Measurements from ENCODE around the gene HTT.

Gene HTT

DNA sequence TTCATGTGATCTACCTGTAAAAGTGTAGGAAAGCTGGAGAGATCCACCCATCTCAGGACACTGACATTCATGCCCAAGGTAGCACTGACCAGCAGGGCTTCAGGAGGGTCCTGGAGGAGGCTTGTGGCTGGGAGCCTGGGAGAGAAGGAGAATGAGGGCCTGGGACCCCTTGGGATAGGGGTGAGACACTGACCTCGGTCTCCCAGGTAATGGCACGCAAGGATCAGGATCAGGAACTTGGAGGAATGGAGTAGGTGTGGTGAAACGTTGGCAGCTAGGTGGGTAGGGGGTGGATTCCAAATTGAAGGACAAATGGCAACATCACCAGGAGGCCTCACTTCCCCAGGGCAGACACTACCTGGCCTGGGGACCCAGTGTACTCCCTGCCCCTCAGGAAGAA lies 206.0 kb downstream of the HTT start:
- no peak for DNase-seq

DNA sequence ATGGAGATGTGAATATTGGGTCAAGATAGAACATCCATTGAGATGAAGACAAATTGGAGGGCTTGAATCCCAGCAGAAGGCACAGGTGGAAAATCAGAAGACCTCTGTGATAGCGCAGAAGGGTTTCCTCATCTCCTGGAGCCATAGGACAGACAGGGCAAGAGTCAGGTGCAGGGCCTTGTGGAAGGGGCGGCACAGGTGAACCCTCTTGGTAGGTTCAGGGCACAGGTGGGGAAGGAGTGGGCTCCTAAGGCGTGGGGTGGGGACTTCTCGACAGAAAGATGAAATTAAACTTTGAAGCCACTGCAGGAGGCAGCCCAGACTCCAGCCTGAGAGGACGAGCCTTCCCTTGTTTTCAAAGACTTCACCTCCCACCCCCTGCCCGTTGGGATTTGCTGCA lies 209.0 kb downstream of the HTT start:
- DNase-seq: no peak

GRCh38 chr4:3283916-3284315 lies 209.4 kb downstream of the HTT start:
- DNase-seq: no peak

DNA sequence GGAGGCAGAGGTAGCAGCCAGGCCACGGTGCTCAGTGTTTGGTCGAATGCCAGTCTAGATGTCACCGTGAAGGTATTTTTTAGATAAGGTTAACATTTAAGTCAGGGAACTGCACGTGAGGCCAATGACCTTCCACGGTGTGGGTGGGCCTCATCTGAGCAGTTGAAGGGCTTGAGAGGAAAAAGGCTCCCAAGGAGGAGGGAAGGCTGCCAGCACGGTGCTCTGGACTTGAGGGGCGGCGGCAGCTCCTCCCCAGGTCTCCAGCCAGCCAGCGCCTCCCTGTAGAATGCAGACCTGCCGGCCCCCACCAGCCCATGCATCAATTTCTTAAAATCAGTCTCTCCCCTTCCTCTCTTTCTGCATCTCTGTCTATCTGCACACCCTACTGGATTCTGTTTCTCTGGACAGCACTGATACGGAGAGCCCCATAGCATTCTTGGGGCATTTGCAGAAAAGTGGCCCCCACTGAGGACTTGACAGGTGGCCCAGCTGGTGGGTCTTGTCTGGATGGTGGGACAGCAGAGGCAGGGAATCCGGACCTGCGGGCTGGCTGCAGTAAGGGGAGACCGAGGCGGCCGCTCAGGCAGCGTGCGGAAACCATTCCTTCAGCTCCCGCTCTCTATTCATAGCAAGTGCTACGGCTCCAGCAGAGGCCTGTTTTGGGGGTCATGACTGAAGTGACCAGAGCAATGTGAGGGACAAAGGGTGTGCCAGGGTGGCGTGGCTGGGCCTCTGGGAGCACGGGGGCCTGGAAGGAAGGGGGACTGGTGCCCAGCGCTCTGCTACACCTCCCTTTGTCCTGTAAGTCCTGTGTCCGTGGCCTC lies 210.5 kb downstream of the HTT start:
- DNase-seq: no peak

GRCh38 chr4:3285558-3286334 lies 211.3 kb downstream of the HTT start:
- DNase-seq: no peak

- no peak for DNase-seq
These were observed 212.1 kb downstream of the HTT start for GRCh38 chr4:3286335-3287175.

GRCh38 chr4:3287271-3287971 lies 212.9 kb downstream of the HTT start:
- DNase-seq: no peak

DNA sequence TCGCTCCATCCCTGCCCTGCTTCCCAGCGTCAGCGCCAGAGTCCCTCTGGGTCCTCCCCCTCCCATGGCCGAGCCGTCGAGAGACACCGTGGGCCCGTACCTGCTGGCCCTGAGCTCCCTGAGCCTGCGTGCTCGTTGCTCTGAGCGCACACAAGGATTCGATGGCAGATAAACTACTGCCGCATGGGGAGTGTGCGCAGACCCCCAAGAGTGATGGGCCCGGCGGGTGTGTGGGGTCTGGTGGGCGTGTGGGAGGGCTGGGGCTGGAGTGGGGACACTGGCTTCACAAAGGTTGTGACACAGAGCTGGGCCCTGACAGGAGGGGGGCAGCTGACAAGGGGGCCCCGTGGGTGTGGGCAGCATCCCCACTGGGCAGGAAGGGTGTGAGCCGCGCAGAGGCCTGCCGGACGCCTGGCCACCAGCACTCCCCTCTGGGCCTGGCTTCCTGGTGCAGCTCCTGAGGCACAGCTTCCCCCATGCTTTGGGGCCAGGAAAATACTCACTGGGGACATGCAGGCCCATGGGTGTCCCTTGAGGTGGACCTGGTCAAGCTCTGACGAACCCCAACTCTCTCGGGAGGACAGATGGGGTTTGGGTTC lies 213.6 kb downstream of the HTT start:
- no peak for DNase-seq

DNA sequence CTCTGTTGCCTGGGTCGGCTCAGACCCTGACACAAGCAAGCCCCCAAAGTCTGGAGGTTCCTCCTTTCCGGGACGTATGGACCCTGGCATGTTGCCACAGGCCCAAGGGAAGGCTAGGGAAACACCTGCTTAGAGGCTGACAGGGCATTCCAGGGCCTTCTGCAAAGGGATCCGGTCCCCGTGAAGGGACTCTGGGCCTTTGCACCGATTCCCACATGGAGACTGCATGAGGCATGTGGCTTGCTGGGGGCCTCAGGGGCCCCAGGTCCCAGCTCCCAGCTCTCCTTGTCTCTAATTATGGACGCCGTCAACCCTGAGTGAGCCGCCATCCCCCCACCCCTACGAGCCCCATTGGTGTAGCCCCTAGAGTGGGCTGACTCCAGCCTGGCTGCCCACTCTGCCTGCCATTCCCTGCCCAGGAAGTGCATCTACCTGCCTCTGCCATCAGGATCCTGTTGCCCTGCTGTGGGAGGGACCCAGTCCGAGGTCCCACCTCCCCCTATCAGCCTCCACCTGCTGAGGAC lies 214.2 kb downstream of the HTT start:
- no peak for DNase-seq

- no peak for DNase-seq
These were observed 216.0 kb downstream of the HTT start for GRCh38 chr4:3290476-3290875.

- no peak for DNase-seq
These were observed 216.4 kb downstream of the HTT start for GRCh38 chr4:3290889-3291321.

DNA sequence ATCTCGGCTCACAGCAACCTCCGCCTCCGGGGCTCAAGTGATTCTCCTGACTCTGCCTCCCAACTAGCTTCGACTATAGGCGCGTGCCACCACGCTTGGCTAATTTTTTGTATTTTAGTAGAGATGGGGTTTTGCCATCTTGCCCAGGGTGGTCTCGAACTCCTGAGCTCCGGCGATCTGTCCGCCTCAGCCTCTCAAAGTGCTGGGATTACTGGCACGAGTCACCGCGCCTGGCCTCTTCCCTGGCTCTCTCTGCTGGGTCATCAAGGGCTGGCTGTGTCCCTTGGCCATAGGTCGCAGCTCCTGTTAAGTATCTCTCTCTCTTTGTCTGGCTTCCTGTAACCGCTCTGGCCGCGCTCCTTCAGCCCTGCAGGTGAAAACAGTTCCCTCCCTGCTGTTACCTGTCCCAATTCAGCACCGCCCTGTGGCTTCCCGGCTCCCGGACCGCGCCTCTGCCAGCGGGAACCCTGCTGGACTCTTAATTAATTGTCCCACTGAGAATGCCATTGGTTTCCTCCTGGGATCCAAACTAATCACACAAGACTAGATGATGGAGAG lies 217.0 kb downstream of the HTT start:
- DNase-seq: no peak

- no peak for DNase-seq
These were observed 217.6 kb downstream of the HTT start for GRCh38 chr4:3291969-3292570.

DNA sequence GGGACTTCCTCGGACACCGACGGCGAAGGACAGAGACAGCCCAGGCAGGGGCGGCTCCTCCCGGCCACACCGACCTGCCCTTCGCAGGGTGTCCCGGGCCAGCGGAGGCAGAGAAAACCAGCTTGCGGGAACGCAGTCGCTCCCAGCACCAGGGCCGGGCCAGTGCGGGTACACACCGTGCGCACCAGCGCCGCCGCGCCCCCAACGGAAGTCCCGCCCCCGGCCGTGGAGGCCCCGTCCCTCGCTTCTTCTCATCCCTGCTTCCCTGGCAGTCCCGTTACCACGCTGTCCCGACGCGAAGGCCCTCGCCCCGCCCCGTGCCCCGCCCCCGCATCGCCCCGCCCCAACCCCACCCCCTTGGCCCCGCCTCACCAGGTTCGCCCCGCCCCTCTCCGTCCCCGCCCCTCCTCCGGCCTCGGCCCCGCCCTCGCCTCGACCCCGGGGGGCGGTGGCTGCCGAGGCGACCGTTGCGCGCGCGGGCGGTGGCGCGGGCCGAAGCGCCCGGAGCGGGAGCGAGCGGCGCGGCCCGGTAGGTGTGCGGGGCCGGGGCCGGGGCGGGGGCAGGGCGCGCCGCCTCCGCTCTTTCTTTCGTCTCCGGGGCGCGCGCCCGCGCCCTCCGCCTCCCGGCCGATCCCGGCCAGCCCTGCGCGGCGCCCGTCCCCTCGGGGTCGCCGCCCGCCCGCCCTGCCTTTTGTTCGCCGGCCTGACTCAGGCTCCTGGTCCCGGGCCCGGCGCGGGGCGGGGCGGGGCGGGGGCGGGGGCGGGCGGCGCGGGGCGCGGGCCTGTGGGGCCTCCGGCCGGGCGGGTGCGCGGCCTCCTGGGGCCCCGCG lies 218.3 kb downstream of the HTT start, which contains the start of gene RGS12:
RGS12 (plus strand) TSS at position 451 of the 830 bp plus-strand sequence. CDS start 23,150 bp downstream, outside the sequence.
- peak; percentile 84 for DNase-seq
